Stimulated activated naive CD8-positive, alpha-beta T cell treated with anti-CD3 and anti-CD28 coated beads, Interleukin-15, Interleukin-2, amounts not matched to agents 100 ng/mL and 50 ng/mL, for 24 hours (primary cell): Measurements from ENCODE around the gene ZNF423.

Experiments
- H3K27ac Mint-ChIP-seq: one replicate; pipeline ENCODE4 v1.8.0; 2021; ENCODE audit warnings: mild to moderate bottlenecking, mixed read lengths
- H3K27me3 Mint-ChIP-seq: one replicate; pipeline ENCODE4 v1.8.0; 2021; ENCODE audit warnings: mixed read lengths
- H3K36me3 Mint-ChIP-seq: one replicate; pipeline ENCODE4 v1.8.0; 2021; ENCODE audit warnings: low read depth, mixed read lengths
- H3K4me1 Mint-ChIP-seq: one replicate; pipeline ENCODE4 v1.8.0; 2021; ENCODE audit warnings: low read depth, mixed read lengths
- H3K4me3 Mint-ChIP-seq: one replicate; pipeline ENCODE4 v1.8.0; 2021; ENCODE audit warnings: mild to moderate bottlenecking, mixed read lengths
- H3K9me3 Mint-ChIP-seq: one replicate; pipeline ENCODE4 v1.8.0; 2021; ENCODE audit warnings: mixed read lengths

Gene ZNF423

DNA sequence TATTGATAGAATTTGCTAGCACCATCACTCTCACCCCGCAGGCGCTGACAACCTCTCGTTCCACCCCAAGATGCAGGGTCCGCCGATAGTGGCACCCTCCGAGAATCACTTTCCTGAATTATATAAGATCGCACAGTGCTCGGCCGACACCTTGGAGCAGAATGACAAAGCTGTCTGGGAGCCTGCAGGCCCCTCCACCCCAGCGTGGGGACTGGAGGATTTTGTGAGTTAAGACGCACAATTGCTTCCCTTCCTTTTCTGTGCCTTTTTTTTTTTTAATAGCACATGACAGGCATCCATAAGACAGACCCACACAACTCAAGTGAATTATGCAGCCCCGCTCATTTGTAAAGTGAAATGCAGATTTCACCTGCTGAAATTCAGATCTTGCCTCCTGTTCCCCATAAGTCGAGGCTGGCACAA lies 327.0 kb downstream of the ZNF423 start:
- H3K9me3 Mint-ChIP-seq: no peaks in the 10 kb centered on the region
- no peak overlapping the region for H3K27ac Mint-ChIP-seq
- H3K27me3 Mint-ChIP-seq: no peaks in the 10 kb centered on the region
- peaks cover 10% of the 10 kb centered on the region for H3K4me1 Mint-ChIP-seq
- no peaks in the 10 kb centered on the region for H3K36me3 Mint-ChIP-seq
- peak overlapping the region; percentile 80 for H3K4me3 Mint-ChIP-seq

DNA sequence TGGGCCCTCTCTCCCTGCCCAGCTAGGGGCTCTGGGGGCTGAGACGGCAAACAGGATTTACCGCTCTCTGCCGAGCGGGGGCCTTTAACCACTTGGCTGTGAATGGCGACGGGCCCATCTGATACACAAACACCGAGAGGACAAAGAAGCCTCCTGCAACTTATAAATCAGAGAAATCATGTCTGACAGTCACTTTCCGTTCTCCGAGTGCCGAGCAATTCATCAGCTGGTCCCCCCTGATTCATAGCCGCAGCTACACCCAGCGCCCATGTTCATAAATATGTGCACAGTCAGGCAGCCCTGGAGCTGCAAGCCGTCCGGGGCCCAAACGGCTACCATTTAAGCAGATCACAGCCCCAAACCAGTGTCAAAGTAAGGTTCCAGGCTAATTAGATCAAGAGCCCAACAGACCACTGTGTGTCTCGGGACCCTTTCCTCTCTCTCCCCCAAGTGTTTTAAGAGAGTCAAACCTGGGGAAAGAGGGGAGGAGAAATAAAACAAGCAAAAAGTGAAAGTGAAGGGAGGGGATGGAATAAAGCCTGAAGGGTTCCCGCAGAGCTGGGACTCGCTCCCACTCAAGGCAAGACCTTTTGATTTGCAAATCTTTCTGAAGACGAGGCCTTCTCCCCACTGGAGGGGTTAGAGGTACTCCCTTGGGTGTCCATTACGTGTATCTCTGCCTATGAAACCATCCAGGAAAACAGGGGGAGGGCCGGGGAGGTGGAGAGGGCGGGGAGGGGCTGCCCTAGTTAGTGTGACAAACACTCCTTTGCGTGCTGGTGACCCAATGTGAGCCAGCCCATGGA lies 327.6 kb downstream of the ZNF423 start:
- Mint-ChIP-seq H3K36me3 (no peaks in the 10 kb centered on the region), H3K4me1 (peaks cover 10% of the 10 kb centered on the region), H3K9me3 (no peaks in the 10 kb centered on the region), H3K27ac (peak overlapping the region; percentile 73), H3K4me3 (peak overlapping the region; percentile 80), H3K27me3 (no peaks in the 10 kb centered on the region)

DNA sequence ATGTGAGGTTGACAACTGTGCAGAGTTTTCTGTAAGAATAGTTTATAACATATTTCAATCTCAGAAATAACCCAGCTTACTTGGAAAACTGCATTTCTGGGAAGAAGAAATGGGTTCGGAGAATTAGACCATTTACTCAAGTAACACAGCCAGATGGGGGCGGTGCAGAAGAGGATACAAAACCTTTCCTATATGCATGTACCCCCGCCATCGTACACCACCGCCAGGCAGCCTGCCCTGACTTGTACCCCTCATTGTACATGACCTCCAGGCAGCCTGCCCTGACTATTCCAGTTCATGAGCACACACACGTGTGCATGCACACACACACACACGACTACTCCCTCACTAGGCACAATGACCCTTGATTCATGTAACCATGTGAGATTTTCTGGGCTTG lies 328.3 kb downstream of the ZNF423 start:
- Mint-ChIP-seq H3K4me3 (peak overlapping the region; percentile 80), H3K4me1 (peaks cover 10% of the 10 kb centered on the region), H3K27me3 (no peaks in the 10 kb centered on the region), H3K9me3 (no peaks in the 10 kb centered on the region), H3K27ac (no peak overlapping the region), H3K36me3 (no peaks in the 10 kb centered on the region)

DNA sequence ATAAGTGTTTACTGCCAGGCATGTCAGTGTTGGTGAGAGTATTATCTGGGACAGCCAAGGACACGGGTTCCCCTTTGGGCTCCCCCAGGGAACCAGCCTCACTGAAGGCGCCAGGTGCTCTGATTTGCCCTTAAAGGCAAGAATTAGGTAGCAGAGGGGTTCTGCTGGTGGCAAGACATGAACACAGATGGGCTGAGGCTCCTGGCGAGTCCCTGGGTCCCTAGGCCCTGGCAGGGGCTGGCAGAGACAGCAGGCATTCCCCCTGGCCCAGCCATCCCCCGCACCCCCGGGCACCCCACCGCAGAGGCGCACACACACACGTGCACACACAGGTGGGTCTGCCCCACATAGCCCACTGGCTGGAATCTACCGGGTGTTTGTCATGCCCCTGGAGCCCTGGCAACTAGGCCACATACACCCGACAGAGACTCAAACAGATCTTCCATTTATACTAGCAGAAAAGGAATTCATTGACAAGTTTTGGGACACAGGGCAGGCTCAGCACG lies 329.0 kb downstream of the ZNF423 start:
- Mint-ChIP-seq H3K27me3 (no peaks in the 10 kb centered on the region), H3K36me3 (no peaks in the 10 kb centered on the region), H3K27ac (no peak overlapping the region), H3K4me1 (peaks cover 10% of the 10 kb centered on the region), H3K4me3 (no peak overlapping the region), H3K9me3 (no peaks in the 10 kb centered on the region)

DNA sequence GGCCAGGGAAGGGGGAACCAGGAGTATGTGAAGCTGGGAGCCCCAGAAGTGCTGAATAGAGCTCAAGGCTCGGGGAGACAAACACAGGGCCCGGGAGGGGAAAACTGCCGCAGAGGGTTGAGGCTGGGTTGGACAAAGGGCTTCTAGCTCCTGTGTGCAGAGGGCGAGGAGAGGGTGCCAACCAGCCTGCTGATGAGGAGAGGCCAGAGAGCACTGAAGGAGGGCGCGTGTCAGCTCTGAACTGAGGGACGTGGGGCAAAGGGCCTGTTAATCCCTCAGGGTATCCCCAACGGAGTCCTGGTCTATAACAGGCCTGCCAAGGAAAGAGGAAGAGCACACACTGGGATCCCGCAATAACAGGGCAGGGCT lies 331.0 kb downstream of the ZNF423 start:
- no peak overlapping the region for H3K27ac Mint-ChIP-seq
- no peaks in the 10 kb centered on the region for H3K36me3 Mint-ChIP-seq
- peaks cover 11% of the 10 kb centered on the region for H3K4me1 Mint-ChIP-seq
- no peaks in the 10 kb centered on the region for H3K27me3 Mint-ChIP-seq
- no peak overlapping the region for H3K4me3 Mint-ChIP-seq
- no peaks in the 10 kb centered on the region for H3K9me3 Mint-ChIP-seq

DNA sequence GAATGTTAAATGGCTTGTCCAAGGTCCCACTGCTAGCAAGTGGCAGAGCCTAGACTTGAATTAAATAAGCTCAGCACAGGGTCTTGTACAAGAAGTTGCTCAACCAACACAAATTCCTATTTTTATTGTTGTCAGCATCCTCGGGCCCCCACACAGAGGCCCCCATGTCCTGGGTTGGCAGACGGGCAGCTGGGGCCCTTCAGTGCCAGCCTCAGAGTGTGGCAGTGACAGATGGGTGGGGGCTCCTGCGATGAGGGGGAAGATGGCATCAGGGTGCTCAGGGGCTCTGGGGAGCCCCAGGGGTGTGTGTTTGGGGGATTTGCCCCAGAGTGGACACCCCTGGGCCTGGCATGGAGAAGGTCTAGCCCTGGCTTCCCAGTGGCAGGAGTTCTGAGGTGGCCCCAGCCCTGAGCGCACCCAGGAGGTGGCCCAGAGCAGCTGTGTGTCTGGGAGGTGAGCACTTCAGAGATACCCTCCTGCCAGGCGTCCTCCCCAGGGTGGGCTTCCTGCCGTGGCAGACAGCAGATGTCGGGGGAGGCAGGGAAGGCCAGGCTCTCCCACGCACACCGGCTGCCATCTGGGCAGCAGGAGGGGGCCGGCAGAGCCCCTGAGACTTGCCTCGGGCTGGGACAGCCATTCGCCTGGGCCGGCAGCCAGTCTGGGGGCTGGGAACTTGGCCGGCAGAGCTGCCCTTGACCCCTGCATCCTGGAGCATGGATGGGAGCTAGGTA lies 331.5 kb downstream of the ZNF423 start:
- no peak overlapping the region for H3K4me3 Mint-ChIP-seq
- no peaks in the 10 kb centered on the region for H3K36me3 Mint-ChIP-seq
- H3K27me3 Mint-ChIP-seq: no peaks in the 10 kb centered on the region
- no peaks in the 10 kb centered on the region for H3K9me3 Mint-ChIP-seq
- no peak overlapping the region for H3K27ac Mint-ChIP-seq
- H3K4me1 Mint-ChIP-seq: peaks cover 16% of the 10 kb centered on the region

DNA sequence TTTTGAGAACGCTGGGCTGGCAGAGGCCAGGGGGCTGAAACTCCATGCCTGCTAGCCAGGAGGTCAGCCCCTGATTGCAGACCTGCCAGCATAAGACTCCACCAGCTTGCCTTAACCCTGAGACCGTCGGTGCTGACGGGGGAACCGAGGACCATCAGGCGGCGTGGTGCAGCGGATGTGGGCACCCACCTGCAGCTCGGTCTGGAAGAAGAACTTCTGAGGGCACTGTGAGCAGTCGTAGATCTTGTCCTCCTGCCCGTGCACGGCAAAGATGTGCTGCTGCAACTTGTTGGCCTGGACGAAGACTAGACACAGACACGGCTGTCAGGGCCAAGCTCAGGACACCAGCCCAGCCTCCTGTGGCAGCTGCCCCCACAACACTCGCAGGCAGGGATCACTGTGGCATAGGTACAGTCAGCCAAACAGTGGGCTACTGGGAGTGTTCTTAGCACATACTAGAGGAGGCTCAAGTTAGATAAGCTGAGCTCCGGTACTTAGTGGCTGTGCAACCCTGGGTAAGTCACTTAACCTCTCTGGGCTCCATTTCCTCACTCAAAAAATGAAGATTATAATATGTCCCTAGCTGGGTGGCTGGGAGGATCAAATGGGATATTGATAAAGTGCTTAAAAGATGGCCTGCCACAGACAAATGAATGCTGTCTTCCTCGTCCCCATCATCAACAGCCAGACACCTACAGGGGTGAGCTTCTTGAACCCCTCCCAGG lies 332.3 kb downstream of the ZNF423 start:
- no peaks in the 10 kb centered on the region for H3K27me3 Mint-ChIP-seq
- no peaks in the 10 kb centered on the region for H3K9me3 Mint-ChIP-seq
- peaks cover 21% of the 10 kb centered on the region for H3K4me1 Mint-ChIP-seq
- no peak overlapping the region for H3K4me3 Mint-ChIP-seq
- H3K36me3 Mint-ChIP-seq: no peaks in the 10 kb centered on the region
- H3K27ac Mint-ChIP-seq: no peak overlapping the region

DNA sequence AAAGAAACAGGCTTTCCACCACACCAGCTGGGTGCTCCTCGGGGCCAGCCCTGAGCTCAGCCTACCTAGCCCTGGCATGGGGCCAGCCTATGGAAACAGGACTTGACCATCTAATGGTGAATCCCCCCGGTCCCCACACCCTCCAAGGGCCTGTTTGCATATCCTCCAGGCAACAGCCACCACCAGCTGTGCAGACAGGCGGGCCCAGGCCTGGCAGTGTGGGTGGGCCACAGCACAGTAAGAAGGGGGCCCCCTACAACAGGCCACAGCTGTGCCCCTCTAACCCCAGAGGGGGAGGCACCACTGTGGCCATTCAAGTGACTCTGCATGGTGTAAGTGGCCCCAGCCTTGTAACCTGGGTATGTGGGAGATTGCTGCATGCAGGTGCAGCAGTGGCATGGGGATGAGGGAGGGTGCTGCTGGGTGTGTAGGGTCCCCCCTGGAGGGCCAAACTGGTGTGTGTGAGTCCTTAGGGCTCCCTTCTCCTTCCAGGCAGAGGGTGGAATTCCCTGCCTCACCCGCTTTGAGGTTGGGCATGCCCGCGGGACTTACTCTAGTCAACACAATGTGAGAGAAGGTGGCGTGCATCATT lies 334.1 kb downstream of the ZNF423 start:
- Mint-ChIP-seq H3K27me3 (no peaks in the 10 kb centered on the region), H3K4me1 (peaks cover 10% of the 10 kb centered on the region), H3K9me3 (no peaks in the 10 kb centered on the region), H3K4me3 (no peak overlapping the region), H3K27ac (no peak overlapping the region), H3K36me3 (no peaks in the 10 kb centered on the region)

DNA sequence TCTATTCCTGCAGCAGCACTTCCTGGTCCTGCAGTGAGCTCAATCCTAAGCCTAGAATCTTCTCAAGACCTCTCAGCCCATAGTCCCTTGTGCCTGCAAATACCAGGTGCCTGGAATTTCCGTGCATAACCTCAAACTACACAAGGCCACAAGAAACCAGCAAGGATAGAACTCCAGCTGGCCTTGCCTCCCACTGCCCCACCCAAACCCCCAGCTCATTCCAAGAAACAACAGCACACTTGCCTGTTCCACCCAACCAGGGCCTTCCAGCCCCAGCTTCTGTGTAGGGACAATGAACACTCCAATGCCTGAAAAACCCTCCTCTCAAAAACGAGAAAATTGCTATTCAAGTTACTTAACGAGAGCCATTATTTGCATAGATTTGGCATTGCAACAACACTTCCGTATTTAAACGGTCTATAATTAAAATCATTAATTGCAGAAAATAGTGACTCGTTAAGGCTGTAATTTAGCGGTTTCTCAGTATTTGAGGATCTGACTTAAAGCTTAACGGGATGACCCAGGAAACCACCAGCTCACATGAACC lies 335.3 kb downstream of the ZNF423 start:
- Mint-ChIP-seq H3K9me3 (no peaks in the 10 kb centered on the region), H3K27ac (no peak overlapping the region), H3K4me3 (no peak overlapping the region), H3K27me3 (no peaks in the 10 kb centered on the region), H3K36me3 (no peaks in the 10 kb centered on the region), H3K4me1 (peaks cover 10% of the 10 kb centered on the region)

DNA sequence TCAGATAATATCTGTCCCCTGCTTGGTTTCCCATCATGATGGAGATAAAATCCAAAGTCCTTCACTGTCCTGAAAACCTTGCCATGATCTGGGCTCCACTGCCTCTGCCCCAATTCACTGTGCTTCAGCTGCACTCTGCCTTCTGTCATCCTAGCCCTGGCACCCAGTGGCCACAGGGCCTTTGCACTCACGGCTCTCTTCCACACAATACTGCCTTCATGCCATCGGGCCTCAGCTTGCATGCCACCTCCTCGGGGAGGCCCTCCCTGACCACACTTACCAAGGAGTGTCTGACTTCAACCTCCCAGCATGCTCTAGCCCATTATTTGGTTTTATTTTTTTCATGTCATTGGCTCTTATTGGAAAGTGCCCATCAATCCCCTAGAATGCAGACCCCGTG lies 336.2 kb downstream of the ZNF423 start:
- Mint-ChIP-seq H3K27me3 (no peaks in the 10 kb centered on the region), H3K4me1 (peaks cover 10% of the 10 kb centered on the region), H3K4me3 (no peak overlapping the region), H3K9me3 (no peaks in the 10 kb centered on the region), H3K27ac (no peak overlapping the region), H3K36me3 (no peaks in the 10 kb centered on the region)

DNA sequence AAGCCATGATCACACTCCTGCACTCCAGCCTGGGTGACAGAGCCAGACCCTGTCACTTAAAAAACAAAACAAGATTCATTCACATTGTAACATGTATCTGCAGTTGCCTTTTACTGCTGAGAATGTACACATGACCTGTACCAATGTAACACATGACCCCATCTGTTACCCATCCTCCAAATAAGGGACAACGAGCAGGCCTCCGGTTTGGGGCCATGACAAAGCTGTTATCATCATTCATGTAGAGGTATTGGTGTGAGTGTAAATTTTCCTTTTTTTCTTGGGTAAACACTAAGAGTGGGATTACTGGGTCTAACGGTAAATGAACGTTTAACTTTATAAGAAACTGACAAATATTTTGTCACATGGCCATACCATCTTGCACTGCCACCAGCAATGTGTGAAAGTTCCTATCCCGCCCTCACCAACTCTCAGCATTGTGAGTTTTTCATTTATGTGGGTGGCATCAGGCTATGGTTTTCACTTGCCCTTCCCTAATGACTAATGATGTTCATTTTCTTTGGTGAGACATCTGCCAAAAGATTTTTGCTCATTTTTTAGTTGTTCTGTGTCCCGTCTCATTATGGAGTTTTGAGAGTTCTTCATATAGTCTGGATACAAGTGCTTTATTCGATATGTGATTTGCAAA lies 336.8 kb downstream of the ZNF423 start:
- Mint-ChIP-seq H3K4me1 (peaks cover 10% of the 10 kb centered on the region), H3K9me3 (no peaks in the 10 kb centered on the region), H3K27me3 (no peaks in the 10 kb centered on the region), H3K27ac (no peak overlapping the region), H3K36me3 (no peaks in the 10 kb centered on the region), H3K4me3 (no peak overlapping the region)

DNA sequence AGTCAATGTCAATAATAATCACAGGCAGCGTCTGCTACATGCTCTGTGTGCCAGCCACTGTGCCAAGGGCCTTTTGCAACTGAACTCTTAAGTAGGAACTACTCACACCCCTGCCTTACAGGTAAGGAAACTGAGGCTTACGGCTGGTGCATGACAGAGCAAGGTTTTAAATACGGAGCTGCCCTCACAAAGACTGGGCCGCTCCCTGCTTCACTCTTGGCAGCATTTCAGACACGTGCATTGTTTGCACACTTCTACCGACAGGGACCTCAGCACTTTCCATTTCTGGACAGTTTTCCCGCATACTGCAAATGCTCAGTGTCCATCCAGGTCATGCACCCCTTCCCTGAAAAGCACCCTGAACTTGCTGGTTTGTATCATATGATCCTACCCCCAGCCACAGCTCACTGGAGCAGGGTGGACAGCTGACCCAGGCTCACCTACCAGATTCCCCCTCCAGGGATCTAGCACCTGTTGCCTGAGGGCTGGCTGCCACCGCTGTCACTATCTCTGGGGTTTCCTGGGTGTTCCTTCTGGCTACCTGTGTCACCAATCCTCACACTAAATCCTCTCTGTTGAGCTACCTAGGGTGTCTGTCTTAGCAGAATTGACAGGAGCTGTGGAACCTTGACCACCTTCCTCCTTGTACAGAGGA lies 339.4 kb downstream of the ZNF423 start:
- no peaks in the 10 kb centered on the region for H3K36me3 Mint-ChIP-seq
- no peaks in the 10 kb centered on the region for H3K27me3 Mint-ChIP-seq
- no peaks in the 10 kb centered on the region for H3K9me3 Mint-ChIP-seq
- peaks cover 10% of the 10 kb centered on the region for H3K4me1 Mint-ChIP-seq
- no peak overlapping the region for H3K27ac Mint-ChIP-seq
- H3K4me3 Mint-ChIP-seq: no peak overlapping the region

DNA sequence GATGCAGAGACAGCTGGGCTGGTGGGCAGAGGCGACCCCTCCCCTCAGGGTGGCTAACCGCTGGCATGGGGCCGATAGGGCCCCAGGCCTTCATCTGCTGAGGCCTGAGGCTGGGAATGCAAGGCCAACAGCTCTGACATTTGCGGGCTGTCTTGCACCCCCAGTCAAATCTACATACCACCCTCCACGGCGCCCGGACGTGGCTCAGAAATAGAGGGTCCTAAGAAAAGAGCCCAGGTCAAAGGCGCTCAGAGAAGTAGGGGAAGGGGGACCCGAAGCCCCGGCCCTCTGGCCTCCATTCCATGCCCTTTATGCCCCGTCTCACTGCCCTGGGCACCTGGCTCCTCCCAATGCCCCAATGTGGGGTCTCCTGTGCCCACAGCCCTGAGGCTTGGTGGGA lies 340.1 kb downstream of the ZNF423 start:
- no peaks in the 10 kb centered on the region for H3K9me3 Mint-ChIP-seq
- H3K36me3 Mint-ChIP-seq: no peaks in the 10 kb centered on the region
- no peaks in the 10 kb centered on the region for H3K27me3 Mint-ChIP-seq
- no peak overlapping the region for H3K4me3 Mint-ChIP-seq
- peaks cover 10% of the 10 kb centered on the region for H3K4me1 Mint-ChIP-seq
- no peak overlapping the region for H3K27ac Mint-ChIP-seq
